Ishikawa (cell line): ENCODE data around the gene IGSF9.

Experiments used
- CEBPB ChIP-seq: IDR thresholded peaks from 2 replicates; pipeline ENCODE4 v1.6.1; 2012
- CREB1 ChIP-seq: IDR thresholded peaks from 2 replicates; pipeline ENCODE4 v1.6.1; 2012; ENCODE audit warnings: low read depth
- EGR1 ChIP-seq: IDR thresholded peaks from 2 replicates; pipeline ENCODE4 v1.6.1; 2012
- EP300 ChIP-seq: IDR thresholded peaks from 2 replicates; pipeline ENCODE4 v1.6.1; 2012; ENCODE audit warnings: borderline replicate concordance
- FOXM1 ChIP-seq: IDR thresholded peaks from 2 replicates; pipeline ENCODE4 v1.6.1; 2012; ENCODE audit warnings: low read depth, borderline replicate concordance
- NFIC ChIP-seq: IDR thresholded peaks from 2 replicates; pipeline ENCODE4 v1.6.1; 2012
- RAD21 ChIP-seq: IDR thresholded peaks from 2 replicates; pipeline ENCODE4 v1.6.1; 2012; ENCODE audit warnings: low read depth
- REST ChIP-seq: IDR thresholded peaks from 2 replicates; pipeline ENCODE4 v1.6.1; 2012; ENCODE audit warnings: low read depth, mild to moderate bottlenecking
- TAF1 ChIP-seq: IDR thresholded peaks from 2 replicates; pipeline ENCODE4 v1.6.1; 2012; ENCODE audit warnings: low read depth, mild to moderate bottlenecking
- TCF12 ChIP-seq: IDR thresholded peaks from 2 replicates; pipeline ENCODE4 v1.6.1; 2012; ENCODE audit warnings: low read depth
- TEAD4 ChIP-seq: IDR thresholded peaks from 2 replicates; pipeline ENCODE4 v1.6.1; 2012
- USF1 ChIP-seq: IDR thresholded peaks from 2 replicates; pipeline ENCODE4 v1.6.1; 2012
- YY1 ChIP-seq: IDR thresholded peaks from 2 replicates; pipeline ENCODE4 v1.6.1; 2012; ENCODE audit warnings: low read depth
- ZBTB7A ChIP-seq: IDR thresholded peaks from 2 replicates; pipeline ENCODE4 v1.6.1; 2012; ENCODE audit warnings: low read depth
- TF ChIP-seq, protein P1 (sequence below): IDR thresholded peaks from 2 replicates; pipeline ENCODE4 v1.6.1; 2012

The IGSF9 gene

GRCh38 chr1:159992161-159992560, 46.7 kb upstream of the IGSF9 start:
- TF ChIP-seq RAD21 (no peak), TEAD4 (no peak), REST (no peak), TAF1 (no peak), CEBPB (no peak), NFIC (no peak), TCF12 (no peak), ZBTB7A (no peak), FOXM1 (no peak), EP300 (no peak), EGR1 (no peak), USF1 (no peak)
- TF ChIP-seq, protein P1, sequence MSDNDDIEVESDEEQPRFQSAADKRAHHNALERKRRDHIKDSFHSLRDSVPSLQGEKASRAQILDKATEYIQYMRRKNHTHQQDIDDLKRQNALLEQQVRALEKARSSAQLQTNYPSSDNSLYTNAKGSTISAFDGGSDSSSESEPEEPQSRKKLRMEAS = no peak

DNA sequence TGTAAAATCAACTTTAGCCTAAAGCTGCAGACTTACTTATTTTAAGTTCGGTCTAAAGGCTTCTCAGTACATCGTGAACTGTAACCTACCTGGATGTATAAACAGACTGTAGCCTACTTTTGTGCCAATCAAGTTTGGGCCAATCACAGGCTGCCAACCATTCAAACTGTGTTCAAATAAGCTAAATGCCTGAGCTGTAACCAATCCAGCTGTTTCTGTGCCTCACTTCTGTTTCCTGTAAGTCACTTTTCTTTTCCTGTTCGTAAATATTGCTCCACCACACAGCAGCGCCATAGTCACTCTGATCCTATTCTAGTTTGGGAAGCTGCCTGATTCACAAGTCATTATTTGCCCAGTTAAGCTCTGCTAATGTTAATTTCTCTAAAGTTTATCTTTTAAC, 46.1 kb upstream of the IGSF9 start:
- TF ChIP-seq CEBPB = no peak
- no peak for TF ChIP-seq TCF12
- TF ChIP-seq USF1 = no peak
- TF ChIP-seq CREB1 = no peak
- TF ChIP-seq EP300 = no peak
- no peak for TF ChIP-seq NFIC
- no peak for TF ChIP-seq TAF1
- no peak for TF ChIP-seq TEAD4
- TF ChIP-seq YY1 = no peak
- TF ChIP-seq ZBTB7A = no peak
- TF ChIP-seq, protein P1 = no peak
- no peak for TF ChIP-seq REST
- no peak for TF ChIP-seq RAD21
- no peak for TF ChIP-seq FOXM1
- no peak for TF ChIP-seq EGR1

- TF ChIP-seq TAF1 (no peak), TEAD4 (no peak), NFIC (no peak), FOXM1 (no peak), RAD21 (no peak), CEBPB (no peak), EP300 (no peak), EGR1 (no peak), YY1 (no peak), CREB1 (no peak), ZBTB7A (no peak), TCF12 (no peak), USF1 (no peak), REST (no peak)
- TF ChIP-seq, protein P1 = no peak
Measured at GRCh38 chr1:159990005-159990404, 44.6 kb upstream of the IGSF9 start.

DNA sequence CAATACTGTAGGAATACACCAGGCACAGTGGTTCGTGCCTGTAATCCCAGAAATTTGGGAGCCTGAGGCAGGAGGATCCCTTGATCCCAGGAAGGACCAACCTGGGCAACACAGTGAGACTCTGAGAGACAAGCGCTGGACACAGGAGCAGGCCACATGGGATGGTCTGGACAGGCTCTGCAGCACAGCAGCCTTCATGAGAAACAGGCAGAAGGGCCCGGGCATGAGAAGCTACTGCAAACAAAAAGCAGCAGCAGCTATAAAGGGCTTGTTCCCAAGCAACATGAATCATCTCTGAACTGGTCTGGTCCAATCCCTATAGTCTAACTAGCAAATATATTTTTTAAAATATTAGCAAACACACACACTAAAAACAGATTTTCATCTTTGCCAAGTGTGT, 44.2 kb upstream of the IGSF9 start:
- TF ChIP-seq NFIC (no peak), TAF1 (no peak), ZBTB7A (no peak), YY1 (no peak), RAD21 (no peak), CEBPB (no peak), TEAD4 (no peak), EP300 (no peak), TCF12 (no peak), USF1 (no peak), EGR1 (no peak), REST (no peak), CREB1 (no peak), FOXM1 (no peak)
- TF ChIP-seq, protein P1 = no peak
